ENCODE results near the gene VAC14. TPM values are rescaled to one million over a fixed set of nuclear protein-coding genes. Genes with fewer than 3 reads are reported as not detected.

Gene VAC14
- total RNA-seq, 1 experiment from 2014 or later: 49.9 TPM

DNA sequence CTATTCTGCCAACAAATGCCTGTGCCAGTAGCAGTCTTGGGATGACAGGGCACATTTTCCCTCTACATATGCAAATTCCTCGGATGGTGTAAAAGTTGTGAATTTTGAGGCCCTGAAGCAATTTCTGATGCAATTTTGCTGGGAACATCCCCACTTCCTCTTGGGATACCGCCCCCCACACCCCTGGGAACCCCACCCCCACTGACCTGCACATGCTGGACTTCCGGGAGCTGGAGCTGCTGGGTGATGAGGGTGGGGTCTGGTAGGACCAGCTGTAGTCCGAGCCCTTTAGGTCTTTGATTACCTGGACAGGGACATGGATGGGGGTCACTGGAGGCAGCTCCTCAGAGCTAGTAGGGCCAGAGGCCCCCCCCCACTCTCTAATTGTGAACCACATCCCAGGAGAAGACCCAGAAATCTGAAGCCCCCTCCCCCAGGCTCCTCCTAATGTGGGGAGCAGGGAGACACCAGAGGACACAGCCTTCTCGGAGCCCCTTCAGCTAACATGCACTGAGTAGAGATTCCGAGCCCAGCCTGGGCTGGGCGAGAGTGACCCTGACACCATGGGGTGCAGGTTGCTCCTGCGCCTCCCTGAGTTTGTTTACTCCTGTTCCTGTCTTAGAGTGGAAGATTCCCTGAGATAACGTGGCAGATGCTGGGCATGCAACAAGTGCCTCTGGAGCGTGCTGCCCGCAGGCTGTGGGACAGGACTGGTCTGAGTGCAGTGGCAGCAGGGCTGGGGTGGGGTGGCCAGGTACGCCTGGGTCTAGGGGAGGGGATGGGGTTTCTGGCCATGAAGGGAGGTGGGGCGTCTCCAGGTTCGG is 124.1 kb downstream of the VAC14 start:
- TF ChIP-seq, protein P1, sequence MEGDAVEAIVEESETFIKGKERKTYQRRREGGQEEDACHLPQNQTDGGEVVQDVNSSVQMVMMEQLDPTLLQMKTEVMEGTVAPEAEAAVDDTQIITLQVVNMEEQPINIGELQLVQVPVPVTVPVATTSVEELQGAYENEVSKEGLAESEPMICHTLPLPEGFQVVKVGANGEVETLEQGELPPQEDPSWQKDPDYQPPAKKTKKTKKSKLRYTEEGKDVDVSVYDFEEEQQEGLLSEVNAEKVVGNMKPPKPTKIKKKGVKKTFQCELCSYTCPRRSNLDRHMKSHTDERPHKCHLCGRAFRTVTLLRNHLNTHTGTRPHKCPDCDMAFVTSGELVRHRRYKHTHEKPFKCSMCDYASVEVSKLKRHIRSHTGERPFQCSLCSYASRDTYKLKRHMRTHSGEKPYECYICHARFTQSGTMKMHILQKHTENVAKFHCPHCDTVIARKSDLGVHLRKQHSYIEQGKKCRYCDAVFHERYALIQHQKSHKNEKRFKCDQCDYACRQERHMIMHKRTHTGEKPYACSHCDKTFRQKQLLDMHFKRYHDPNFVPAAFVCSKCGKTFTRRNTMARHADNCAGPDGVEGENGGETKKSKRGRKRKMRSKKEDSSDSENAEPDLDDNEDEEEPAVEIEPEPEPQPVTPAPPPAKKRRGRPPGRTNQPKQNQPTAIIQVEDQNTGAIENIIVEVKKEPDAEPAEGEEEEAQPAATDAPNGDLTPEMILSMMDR (conservative IDR thresholded peaks at IDR 0.05): no peak
- DNase-seq: no peak
- H3K27me3 ChIP-seq (ENCODE audit: insufficient read depth, low read length): no peaks in the 10 kb centered on the region
- no peak overlapping the region for H2AFZ ChIP-seq (ENCODE audit: low read length)
- H2BK20ac ChIP-seq (ENCODE audit: low read depth, low read length, poor library complexity, severe bottlenecking): no peak overlapping the region
- no peak overlapping the region for H3K4ac ChIP-seq (ENCODE audit: low read depth, low read length)
- Mint-ChIP-seq H3K9me3 (no peaks in the 10 kb centered on the region; a peak in 1 of 5 replicates), H3K4me1 (peaks cover 0 to 7% of the 10 kb centered on the region in 2 experiments; a peak in 1 of 4 replicates), H3K27me3 (ENCODE audit: low read depth) (no peaks in the 10 kb centered on the region), H3K4me3 (peak overlapping the region in 1 of 2 experiments; percentile 27; a peak in 1 of 5 replicates), H3K36me3 (ENCODE audit: insufficient read depth in 1 of 3, low read depth in 3 of 3) (peaks cover 6 to 50% (median 42%) of the 10 kb centered on the region in 3 experiments), H3K27ac (peak overlapping the region in 2 of 3 experiments; percentile 14 to 27; a peak in 3 of 7 replicates)
- no peak overlapping the region for H4K5ac ChIP-seq (ENCODE audit: insufficient read length, low read depth, low read length)
- H2BK12ac ChIP-seq (ENCODE audit: insufficient read length, low read depth, low read length): no peak overlapping the region
- no peaks in the 10 kb centered on the region for H3K79me2 ChIP-seq (ENCODE audit: insufficient read depth, low read length)
- H2BK5ac ChIP-seq (ENCODE audit: insufficient read length, low read length): no peak overlapping the region
- H3K9me3 ChIP-seq (ENCODE audit: control insufficient read depth, low read depth, low read length): no peaks in the 10 kb centered on the region
- H3K4me1 ChIP-seq (ENCODE audit: insufficient read depth, low read length): no peaks in the 10 kb centered on the region
- H3T11ph ChIP-seq (ENCODE audit: low read length): no peak overlapping the region
- no peak overlapping the region for H2BK120ac ChIP-seq (ENCODE audit: low read depth, low read length, poor library complexity, severe bottlenecking)
- no CpG with 5 or more reads among the region's 14 CpGs for WGBS (ENCODE audit: extremely low coverage, insufficient read length, low lambda C conversion rate)
- H3K4me2 ChIP-seq (ENCODE audit: insufficient read depth, insufficient read length, low read length): no peak overlapping the region
- H3K14ac ChIP-seq (ENCODE audit: insufficient read depth, low read length): no peak overlapping the region
- no peak overlapping the region for H4K8ac ChIP-seq (replicated peaks; ENCODE audit: insufficient read length, low read depth, low read length)
- H4K91ac ChIP-seq (ENCODE audit: insufficient read length, low read depth, low read length): no peak overlapping the region
- no peaks in the 10 kb centered on the region for H3K23me2 ChIP-seq (ENCODE audit: insufficient read length, low read depth, low read length, poor library complexity, severe bottlenecking)
- no peaks in the 10 kb centered on the region for H4K20me1 ChIP-seq (ENCODE audit: control insufficient read depth, insufficient read depth, insufficient read length)
- H3K23ac ChIP-seq (ENCODE audit: insufficient read length, low read depth, low read length): no peak overlapping the region
- H2AK5ac ChIP-seq (ENCODE audit: insufficient read length, low read length): no peak overlapping the region
- no peak overlapping the region for H3K27ac ChIP-seq (ENCODE audit: insufficient read length, low read depth, low read length)
- no peak overlapping the region for H3K56ac ChIP-seq (ENCODE audit: insufficient read length, low read depth, low read length)
- H2BK15ac ChIP-seq (ENCODE audit: low read depth, low read length): no peak overlapping the region
- no peaks in the 10 kb centered on the region for H3K79me1 ChIP-seq (ENCODE audit: insufficient read depth, low read depth, low read length, poor library complexity, severe bottlenecking)
- no peak overlapping the region for H3K9ac ChIP-seq (ENCODE audit: extremely low read depth, insufficient read length, low read length)
- H3K18ac ChIP-seq (ENCODE audit: insufficient read length, low read depth, low read length): no peak overlapping the region
